SU-DHL-6 (cell line): ENCODE results near the gene CEP128.

Experiments
- H2AFZ ChIP-seq: fragments of 200-600 bp; sonication (generic); 2 replicates; pipeline ENCODE4 v1.6.1; 2014; ENCODE audit warnings: low read depth, mild to moderate bottlenecking, moderate library complexity, mixed read lengths, antibody characterized with exemption, low read length; ENCODE audit not compliant: severe bottlenecking
- H3F3A ChIP-seq: fragments of 200-600 bp; shearing (Covaris generic); 2 replicates; pipeline ENCODE4 v1.6.0; 2016; ENCODE audit warnings: antibody characterized with exemption, mild to moderate bottlenecking; ENCODE audit not compliant: insufficient read depth
- H3K27ac ChIP-seq: fragments of 200-600 bp; sonication (generic); 2 replicates; pipeline ENCODE4 v1.5.1; 2016; ENCODE audit warnings: low read depth, mild to moderate bottlenecking, low read length, moderate library complexity, mixed read lengths
- H3K27me3 ChIP-seq: fragments of 200-600 bp; sonication (generic), shearing (Covaris generic); 2 replicates; pipeline ENCODE4 v1.6.0; 2014; ENCODE audit warnings: mild to moderate bottlenecking, low read length
- H3K36me3 ChIP-seq: fragments of 200-600 bp; sonication (generic); 2 replicates; pipeline ENCODE4 v1.6.1; 2014; ENCODE audit warnings: mild to moderate bottlenecking, low read length, mixed read lengths
- H3K4me2 ChIP-seq: fragments of 300-600, 200-600 bp; shearing (Covaris generic), sonication (generic); 2 replicates; pipeline ENCODE4 v1.6.0; 2014; ENCODE audit warnings: low read length, low read depth, mild to moderate bottlenecking; ENCODE audit not compliant: poor library complexity, severe bottlenecking
- H3K4me3 ChIP-seq: fragments of 200-600 bp; sonication (generic); 2 replicates; pipeline ENCODE4 v1.5.1; 2014; ENCODE audit warnings: antibody characterized with exemption, low read length, mild to moderate bottlenecking, mixed read lengths; ENCODE audit not compliant: insufficient read depth, poor library complexity, severe bottlenecking
- H3K79me2 ChIP-seq: fragments of 200-600 bp; sonication (generic); 2 replicates; pipeline ENCODE4 v1.6.1; 2014; ENCODE audit warnings: mild to moderate bottlenecking, low read length, moderate library complexity; ENCODE audit not compliant: insufficient read depth
- H3K9ac ChIP-seq: fragments of 200-600 bp; sonication (generic); 2 replicates; pipeline ENCODE4 v1.7.0; 2014; ENCODE audit warnings: mild to moderate bottlenecking, low read length
- H3K9me2 ChIP-seq: fragments of 200-600 bp; sonication (generic); replicated peaks from 2 replicates; pipeline ENCODE4 v1.6.1; 2014; ENCODE audit warnings: low read length; ENCODE audit not compliant: insufficient read depth
- H3K9me3 ChIP-seq: fragments of 200-600 bp; sonication (generic); 2 replicates; pipeline ENCODE4 v1.6.1; 2014; ENCODE audit warnings: low read length, mixed read lengths; ENCODE audit not compliant: insufficient read depth
- H4K20me1 ChIP-seq: fragments of 200-600 bp; sonication (generic); 2 replicates; pipeline ENCODE4 v1.6.1; 2014; ENCODE audit warnings: low read depth, mild to moderate bottlenecking, antibody characterized with exemption, low read length, moderate library complexity, mixed read lengths
- EZH2phosphoT487 ChIP-seq: fragments of 200-600 bp; sonication (generic), shearing (Covaris generic); conservative IDR thresholded peaks from 2 replicates; pipeline ENCODE4 v1.6.1; 2018; ENCODE audit warnings: mild to moderate bottlenecking, antibody characterized with exemption, low read length, moderate library complexity, mixed read lengths
- TF ChIP-seq, protein P1 (sequence below): fragments of 200-600 bp; sonication (generic); IDR thresholded peaks from one replicate; pipeline ENCODE4 v1.5.1; 2017; ENCODE audit warnings: antibody characterized with exemption, mild to moderate bottlenecking, low read length, moderate library complexity; ENCODE audit not compliant: insufficient read depth, poor library complexity, severe bottlenecking

The CEP128 gene

DNA sequence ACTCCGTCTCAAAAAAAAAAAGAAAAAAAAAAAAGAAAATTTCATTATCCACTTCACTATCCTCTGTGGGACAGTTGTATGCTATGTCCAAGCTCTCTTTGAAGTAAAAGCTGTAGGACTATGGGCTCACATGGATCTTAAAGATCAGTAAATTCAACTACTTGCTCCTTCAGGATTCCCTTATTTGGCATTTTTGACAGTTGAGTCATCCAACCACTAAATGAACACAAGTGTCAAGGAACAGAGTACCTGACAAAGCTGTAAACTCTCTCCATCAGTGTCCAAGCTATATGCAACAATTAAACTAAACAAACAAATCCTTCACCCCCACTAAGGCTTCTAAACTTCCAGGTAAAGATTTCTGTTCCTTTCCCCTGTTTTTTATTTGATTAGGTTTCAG is 177.0 kb downstream of the CEP128 start:
- Histone ChIP-seq H3K36me3 (no peaks in the 10 kb centered on the region), H3K9me3 (no peaks in the 10 kb centered on the region), H3K27ac (no peak overlapping the region), H4K20me1 (no peaks in the 10 kb centered on the region), H3K4me2 (no peak overlapping the region), H3K27me3 (no peaks in the 10 kb centered on the region), H3K79me2 (no peaks in the 10 kb centered on the region), H2AFZ (no peak overlapping the region), H3K4me3 (no peak overlapping the region), H3K9me2 (no peaks in the 10 kb centered on the region), H3K9ac (no peak overlapping the region), H3F3A (no peaks in the 10 kb centered on the region)
- TF ChIP-seq EZH2phosphoT487: no peak
- TF ChIP-seq, protein P1, sequence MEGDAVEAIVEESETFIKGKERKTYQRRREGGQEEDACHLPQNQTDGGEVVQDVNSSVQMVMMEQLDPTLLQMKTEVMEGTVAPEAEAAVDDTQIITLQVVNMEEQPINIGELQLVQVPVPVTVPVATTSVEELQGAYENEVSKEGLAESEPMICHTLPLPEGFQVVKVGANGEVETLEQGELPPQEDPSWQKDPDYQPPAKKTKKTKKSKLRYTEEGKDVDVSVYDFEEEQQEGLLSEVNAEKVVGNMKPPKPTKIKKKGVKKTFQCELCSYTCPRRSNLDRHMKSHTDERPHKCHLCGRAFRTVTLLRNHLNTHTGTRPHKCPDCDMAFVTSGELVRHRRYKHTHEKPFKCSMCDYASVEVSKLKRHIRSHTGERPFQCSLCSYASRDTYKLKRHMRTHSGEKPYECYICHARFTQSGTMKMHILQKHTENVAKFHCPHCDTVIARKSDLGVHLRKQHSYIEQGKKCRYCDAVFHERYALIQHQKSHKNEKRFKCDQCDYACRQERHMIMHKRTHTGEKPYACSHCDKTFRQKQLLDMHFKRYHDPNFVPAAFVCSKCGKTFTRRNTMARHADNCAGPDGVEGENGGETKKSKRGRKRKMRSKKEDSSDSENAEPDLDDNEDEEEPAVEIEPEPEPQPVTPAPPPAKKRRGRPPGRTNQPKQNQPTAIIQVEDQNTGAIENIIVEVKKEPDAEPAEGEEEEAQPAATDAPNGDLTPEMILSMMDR: no peak

DNA sequence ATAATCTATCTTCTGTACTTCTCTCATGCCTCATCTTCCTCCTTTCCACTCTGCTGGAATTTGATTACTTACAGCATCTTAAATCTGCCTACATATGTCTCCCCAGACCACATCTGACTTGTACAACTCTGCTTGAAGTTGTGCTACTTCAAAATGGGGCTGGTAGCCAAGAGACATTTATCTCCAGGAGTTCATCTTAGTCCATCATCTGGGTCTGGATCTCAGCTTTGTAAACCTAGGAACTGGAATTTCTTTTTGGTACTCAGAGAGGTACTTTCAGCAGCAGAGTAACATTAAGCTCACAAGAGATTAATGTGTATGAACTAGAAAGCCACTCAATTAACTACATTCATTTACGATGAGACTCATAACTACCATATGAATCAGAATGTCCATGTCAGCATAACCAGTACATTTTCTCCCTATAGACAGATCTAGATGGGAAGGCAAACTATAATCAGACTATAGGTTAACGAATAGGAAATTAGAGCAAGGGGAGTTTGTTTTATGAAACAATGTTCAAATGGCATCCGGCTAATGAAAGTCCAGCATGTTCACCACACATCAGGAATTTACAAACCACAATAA is 178.8 kb downstream of the CEP128 start:
- Histone ChIP-seq H3K9me3 (no peaks in the 10 kb centered on the region), H4K20me1 (no peaks in the 10 kb centered on the region), H2AFZ (no peak overlapping the region), H3K79me2 (no peaks in the 10 kb centered on the region), H3K9ac (no peak overlapping the region), H3K27ac (no peak overlapping the region), H3K9me2 (no peaks in the 10 kb centered on the region), H3K27me3 (no peaks in the 10 kb centered on the region), H3F3A (no peaks in the 10 kb centered on the region), H3K4me3 (no peak overlapping the region), H3K36me3 (no peaks in the 10 kb centered on the region), H3K4me2 (no peak overlapping the region)
- TF ChIP-seq, protein P1: no peak
- no peak for TF ChIP-seq EZH2phosphoT487

DNA sequence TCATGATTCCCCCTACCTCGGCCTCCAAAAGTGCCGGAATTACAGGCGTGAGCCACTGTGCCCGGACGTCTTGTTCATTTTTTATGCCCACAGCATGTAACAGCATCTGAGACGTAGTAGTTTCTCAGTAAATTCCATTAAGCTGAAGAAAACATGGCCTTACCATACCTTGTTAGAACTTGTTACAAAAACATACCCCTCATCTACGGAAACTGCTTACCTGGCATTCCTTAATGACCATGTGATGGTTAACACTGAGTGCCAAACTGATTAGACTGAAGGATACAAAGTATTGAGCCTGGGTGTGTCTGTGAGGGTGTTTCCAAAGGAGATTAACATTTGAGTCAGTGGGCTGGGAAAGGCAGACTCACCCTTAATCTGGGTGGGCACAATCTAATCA is 186.8 kb downstream of the CEP128 start:
- H3K9me2 ChIP-seq: no peaks in the 10 kb centered on the region
- H3K9me3 ChIP-seq: no peaks in the 10 kb centered on the region
- no peaks in the 10 kb centered on the region for H3F3A ChIP-seq
- H3K27ac ChIP-seq: no peak overlapping the region
- H3K9ac ChIP-seq: no peak overlapping the region
- H2AFZ ChIP-seq: no peak overlapping the region
- H3K4me3 ChIP-seq: no peak overlapping the region
- TF ChIP-seq, protein P1: no peak
- no peak for TF ChIP-seq EZH2phosphoT487
- no peaks in the 10 kb centered on the region for H4K20me1 ChIP-seq
- H3K79me2 ChIP-seq: no peaks in the 10 kb centered on the region
- H3K4me2 ChIP-seq: no peak overlapping the region
- no peaks in the 10 kb centered on the region for H3K36me3 ChIP-seq
- no peaks in the 10 kb centered on the region for H3K27me3 ChIP-seq
